Stimulated activated CD8-positive, alpha-beta memory T cell treated with anti-CD3 and anti-CD28 coated beads, Interleukin-2, amount 100 ng/mL, for 48 hours (primary cell): ENCODE data around the gene ASCL5.

ENCODE experiments used
- DNase-seq, 2 donors: peaks; one replicate each; pipeline ENCODE4 v3.0.0-alpha.2; 2020; ENCODE audit warnings: low read depth in 2 of 2

The ASCL5 gene

DNA sequence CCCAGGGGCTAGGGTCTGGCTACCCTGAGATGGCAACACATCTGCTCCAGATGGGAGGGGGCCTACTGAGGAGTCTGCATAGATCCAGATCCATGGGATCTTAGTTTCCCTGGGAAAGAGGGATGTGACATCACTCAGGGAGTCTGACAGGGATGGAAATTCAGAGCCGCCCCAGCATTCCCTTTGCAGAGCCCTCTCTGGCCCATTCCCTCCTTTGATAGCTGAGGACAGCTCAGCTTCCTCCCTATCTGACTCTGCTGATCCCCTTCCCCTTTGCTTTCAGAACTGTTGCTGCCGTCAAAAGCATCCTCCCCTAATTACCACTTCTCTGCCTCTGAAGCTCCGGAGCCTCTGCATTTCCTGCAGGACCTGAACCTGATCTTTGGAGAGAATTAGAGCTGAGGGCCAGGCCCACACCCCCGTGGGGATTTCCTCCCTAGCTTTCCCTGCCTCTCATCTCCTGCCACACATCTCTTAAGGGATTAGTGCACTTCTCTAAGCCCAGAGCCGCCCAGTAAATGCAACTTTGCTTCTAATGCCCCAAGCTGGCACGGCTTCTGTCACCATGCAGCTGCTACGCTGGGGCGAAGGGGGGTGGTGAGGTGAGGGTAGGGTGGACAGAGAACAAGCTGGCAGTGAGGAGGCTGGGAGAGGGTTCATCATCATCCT, 9.5 kb upstream of the ASCL5 start:
- no peak for DNase-seq

DNA sequence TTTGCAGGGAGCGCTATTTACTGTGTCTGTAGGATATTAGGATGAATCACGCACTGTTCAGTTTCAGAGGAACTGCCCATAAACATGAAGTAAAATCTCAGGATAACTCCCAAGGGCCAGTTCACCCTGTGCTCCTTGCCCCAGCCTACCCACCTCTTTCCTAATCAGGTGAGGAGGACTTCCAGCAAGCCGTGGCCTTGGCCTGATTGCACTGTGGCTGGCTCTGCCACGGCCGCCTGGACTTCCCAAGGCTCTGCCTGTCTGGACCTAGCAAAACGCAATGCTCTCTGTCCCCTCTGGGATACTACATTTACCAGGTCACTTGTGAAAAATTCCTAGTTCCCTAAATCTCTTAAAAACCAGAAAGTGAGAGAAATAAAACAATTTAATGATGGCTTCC, 7.4 kb upstream of the ASCL5 start:
- DNase-seq = no peak

DNA sequence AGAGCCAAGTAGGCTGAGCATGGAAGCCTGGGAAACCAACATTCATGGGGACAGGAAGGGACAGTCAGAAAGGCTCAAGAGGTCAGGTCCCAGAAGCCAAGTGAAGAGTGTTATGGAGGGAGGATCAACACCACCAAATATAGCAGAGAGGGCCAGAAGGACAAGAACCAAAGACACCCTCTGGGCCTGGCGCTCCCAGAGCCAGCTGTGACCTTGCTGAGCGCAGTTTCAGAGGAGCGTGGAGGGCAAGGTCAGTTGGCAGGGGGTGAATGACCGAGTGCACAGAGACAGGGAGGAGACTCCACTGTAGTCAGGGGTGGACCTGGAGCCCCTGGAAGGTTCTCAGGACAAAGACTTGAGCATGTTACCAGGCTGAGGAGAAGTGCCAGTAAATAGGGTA, 4.4 kb upstream of the ASCL5 start:
- no peak for DNase-seq

DNA sequence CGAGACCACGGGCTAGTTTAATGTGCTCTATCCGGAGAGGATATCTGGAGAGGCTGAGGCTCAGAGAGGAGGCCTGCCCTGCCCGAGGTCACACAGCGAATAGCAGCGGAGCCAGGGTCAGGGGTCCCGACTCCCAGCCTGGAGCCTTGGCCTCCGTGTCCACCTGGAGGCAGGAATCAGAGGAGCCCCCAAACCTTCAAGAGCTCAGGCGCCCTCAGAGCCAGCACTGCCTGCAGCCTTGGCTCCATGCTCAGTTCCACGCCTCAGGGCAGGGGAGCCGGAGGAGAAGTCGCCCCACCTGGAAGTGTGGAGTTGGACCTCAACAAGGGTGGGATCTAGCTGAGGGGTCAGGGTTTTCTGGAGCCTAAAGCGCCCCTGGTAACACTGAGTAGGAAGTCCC, 2.0 kb upstream of the ASCL5 start:
- no peak for DNase-seq

DNA sequence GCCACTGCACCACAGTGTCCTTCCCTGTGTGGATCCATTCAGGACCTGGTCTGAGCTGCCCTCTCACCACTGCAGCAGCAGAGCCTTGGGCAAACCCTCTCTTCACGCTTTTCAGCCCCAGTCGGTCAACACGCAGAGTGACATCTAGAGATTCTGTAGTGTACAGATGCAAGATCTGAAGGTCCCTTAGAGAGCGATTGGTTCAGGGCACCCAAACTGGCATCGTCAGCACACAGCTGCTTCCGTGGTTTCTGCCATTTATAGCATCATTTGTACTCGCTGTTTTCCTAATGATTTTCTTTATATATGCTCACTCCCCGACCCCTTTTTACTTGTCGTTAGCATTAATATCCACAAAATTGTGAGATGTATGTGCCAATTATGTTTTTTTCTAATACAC, 1.5 kb upstream of the ASCL5 start:
- no peak for DNase-seq

DNA sequence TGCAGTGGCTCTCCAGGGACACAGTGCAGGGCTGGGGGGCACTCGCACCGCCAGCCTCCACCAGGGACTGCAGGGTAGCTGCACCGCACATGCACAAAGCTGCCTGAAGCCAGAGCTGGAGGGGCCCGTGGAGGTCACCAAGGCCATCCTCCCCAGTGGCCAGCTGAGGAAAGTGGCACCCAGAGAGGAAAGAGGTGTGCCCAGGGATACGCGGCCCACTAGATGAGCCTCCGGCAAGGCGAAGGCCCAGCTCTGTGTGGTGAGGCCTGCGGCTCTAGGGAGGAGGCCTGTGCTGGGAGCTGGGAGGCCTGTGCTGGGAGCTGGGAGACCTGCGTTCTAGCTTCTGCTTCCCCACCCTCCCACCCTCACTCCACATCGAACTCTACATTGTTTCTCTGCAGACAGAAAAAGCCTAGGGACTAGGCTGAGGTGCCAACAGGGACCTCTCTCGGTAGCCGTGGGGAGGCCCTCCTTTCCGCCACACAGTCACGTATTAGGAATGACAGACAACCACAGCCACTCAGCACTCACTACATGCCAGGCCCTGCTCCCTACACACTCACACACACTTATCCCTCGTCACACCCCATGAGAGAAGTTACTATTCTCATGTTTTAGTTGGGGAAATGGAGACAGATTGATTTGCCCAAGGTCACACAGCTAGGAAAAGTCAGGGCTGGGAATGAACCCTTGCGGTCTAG, 921 bp upstream of the ASCL5 start:
- no peak for DNase-seq

DNA sequence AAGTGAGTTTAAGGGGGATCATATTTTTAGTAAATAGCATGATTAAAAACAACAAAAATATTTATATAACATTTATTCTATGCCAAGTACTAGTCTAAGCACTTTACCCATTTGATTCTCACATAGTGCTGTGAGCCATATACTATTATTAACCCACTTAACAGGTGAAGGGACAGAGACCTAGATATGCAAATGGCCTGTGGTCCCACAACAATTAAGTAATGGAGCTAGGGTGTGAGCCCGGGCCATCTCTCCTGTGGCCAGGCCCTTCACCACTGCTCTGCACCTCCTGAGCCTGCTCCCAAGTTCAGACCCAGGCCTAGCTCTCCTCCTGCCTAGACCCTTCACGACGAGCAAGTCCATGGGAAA, 537 bp downstream of the ASCL5 start:
- no peak for DNase-seq

DNA sequence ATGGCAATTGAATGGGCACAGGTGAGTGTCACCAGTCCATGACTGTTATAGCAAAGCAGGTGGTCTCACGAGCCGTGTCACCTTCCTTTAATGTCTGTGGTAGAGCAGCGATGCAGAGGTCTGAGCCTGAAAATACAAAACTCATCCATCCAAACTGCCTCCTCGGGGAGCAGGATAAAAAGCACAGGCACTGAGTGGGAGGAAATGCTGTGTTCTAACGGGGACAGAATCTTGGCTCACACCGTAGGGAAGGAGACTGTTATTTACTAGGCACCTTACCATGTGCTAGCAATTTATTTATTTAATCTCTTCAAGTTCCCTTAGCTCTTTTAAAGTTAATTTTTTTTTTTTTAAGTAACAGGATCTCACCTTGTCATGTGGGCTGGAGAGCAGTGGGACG, 1.2 kb downstream of the ASCL5 start:
- no peak for DNase-seq

DNA sequence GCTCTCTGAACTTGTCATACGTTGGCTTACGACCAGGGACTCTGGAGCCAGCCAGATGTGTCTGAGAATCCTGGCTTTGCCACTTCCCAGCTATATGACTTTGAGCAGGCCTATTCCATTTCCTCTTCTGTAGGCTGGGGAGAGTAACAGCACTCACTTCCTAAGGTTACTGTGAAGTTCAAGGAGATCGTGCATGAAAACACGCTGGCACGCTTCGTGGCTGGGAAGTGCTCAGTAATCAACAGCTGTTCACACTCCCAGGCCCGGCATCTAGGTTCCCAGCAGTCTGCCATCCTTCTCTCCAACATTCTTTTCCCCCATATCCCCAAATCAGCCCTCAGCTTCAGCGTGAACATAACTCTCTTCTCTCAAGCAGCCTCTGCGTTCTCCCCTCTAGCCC, 2.0 kb downstream of the ASCL5 start:
- no peak for DNase-seq

DNA sequence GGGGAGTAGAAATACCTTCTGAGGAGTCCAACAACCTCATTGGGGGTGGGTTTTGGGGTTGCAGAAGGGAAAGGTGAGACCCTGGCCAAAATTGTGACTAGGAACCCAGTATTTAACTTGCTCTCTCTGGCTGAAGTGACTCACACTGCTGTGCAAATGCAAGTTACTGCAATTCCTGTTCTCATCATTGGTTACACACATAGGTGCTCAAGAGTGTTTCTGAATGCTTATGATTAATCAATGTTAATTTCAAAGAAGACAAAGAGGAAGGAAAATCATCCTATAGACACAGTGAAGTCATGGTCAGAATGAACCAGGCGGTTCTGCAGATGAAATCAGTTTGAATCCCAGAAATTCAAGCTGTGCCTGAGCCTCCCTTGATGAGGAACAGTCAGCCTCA, 3.1 kb downstream of the ASCL5 start:
- no peak for DNase-seq

DNA sequence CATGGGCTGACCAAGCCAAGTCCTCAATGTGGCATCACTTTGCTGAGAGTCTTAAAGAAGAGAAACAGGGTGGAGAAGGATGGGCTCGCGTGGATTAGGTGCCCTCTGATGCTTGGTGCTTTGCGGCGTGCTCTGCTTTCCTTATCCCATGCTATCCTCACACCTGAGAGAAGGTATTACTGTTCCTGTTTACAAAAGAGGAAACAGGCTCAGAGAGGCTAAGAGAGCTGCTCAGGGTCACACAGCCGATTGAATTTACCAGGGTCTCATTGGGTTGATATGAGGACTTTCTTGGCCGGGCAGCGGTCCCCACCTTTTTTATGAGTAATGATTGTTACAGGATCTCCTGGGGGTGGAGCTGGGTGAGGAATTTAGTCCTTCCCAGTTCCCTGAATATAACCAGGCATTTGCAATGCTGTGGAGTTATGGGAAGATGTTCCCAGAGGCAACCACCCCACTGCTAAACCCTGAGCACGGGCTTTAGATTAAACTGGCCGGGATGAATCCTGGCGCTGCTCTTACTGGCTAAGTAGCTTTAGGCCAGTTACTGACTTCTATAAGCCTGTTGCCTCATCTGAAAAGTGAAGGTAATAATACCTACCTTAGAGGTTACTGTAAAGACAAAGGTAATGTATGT, 4.5 kb downstream of the ASCL5 start:
- DNase-seq = no peak

DNA sequence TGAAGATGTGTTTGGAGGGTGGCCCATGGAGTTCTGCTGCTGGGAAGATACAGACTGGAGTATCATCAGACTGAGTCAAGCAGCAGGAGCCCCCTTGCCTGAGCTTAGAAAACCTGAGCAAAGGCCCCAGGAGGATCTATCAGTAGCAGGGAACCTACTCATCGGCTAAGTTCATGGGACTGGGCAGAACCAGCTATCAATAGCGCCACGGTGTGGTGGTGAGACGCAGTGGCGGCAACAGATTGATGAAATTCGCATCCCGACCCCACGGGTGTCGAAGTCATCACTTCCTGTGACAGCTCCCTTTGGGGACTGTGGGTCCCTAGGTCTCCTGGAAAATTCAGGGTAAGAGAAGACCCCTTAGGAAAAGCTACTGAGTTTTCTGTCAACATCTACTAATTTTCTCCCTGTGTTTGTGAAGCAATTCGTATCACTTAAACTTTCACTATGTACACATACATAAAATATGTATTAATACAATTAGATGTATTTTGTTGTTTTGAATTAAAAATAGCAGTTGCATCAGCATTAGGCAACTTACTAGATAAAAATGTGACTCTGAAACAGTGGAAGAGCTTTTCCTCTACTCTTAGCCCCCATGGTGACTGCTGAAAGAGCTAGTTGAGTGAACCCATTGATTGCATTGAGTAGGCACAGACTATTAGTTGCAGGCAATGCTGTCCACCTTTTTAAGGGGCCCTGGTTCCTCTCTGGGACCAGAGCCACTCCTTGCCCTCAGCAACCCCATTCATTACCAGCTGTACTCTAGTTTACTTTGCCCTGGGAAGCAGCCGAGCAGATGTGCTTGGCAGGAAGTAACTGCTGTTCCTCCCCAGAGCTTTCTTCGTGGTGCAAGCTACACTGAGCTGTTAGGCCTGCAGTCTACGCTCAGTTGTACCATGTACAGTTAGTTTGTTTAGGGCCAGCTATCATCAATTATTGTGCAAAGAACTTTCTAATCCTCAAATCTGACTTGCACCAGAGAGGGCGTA, 7.5 kb downstream of the ASCL5 start:
- peak; percentile 34 to 46 for DNase-seq

DNA sequence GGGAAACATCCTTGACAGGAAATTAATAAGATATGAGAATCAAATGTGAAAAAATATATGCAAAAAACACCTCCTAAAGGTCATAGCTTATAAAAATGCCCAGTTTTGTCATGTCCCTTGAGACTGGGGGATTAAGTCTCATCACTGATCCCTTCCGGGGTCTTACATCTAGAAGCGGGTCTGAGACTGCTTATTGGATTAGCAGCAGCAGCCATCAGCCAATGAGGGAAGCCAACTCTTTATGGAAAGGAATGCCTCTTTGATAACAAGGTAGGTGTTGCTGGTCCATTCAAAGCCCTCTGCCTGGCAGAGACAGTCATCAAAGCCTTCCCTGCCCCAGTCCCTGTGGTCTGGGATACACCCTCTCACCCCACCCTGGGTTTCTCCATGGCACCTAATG, 10.9 kb downstream of the ASCL5 start:
- DNase-seq = no peak

DNA sequence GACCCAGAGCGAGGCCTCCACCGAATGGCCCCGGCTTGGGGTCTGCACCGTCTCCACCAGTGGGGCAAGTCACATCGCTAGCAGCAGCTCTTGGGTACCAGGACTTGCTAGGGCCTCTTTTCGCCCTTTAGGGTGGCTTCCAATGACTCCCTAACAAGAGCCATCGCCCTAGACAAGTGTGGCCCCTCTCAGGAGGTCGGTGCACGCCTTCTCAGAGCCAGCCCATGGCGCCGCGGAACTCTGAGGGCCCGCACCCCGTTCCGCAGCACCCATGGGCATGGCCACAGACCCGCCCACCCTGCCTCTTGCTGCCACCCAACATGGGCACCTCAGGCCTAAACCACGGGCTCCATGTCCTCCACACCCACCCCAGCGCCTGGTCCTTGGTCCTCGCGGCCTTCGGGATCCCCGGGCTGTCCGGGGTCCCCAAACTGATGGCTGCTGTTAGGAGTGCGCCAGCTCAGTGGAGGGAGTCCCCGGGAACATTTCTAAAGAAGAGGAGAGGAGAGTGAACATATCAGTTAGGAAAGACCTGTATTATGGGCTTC, 11.5 kb downstream of the ASCL5 start:
- DNase-seq = no peak

DNA sequence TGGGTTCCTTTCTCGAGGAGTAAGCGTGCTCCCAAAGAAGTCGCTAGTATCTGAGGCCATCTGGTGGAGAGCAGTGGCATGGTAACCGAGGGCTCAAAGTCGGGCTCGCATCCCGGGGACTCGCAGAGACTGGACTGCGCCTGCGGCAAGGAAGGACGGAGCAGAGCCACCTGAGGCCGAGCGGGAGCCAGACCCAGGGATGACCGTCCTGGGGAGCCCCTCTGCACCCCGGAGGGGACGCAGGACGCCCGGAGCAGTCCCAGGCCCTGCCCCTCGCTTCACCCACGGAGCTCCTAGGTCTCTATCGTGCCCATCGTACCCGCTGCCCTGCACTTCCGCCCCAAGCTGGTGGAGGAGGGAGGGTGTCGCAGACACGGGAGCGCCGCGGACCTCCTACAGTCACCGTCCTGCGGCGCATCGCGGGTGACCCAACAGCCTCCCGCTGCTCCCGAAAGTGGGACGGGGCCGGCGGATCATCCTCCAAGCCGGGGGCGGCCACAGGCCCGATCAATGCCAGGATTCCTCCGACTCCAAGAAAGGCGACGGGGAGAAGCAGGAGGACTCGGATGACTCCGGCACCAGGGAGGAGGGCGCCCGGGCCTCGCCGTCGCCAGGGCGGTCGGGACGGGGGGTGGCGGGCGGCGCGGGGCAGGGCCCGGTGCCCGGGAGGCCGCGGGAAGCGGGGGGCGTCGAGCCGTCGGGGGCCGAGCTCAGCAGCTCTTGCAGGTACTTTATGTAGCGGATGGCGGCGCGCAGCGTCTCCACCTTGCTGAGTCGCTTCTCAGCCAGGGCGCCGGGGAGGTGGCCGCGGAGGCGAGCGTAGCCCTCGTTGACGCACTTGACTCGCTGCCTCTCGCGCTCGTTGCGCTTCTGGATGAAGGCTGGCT, 12.5 kb downstream of the ASCL5 start:
- peak; percentile 51 to 63 for DNase-seq

DNA sequence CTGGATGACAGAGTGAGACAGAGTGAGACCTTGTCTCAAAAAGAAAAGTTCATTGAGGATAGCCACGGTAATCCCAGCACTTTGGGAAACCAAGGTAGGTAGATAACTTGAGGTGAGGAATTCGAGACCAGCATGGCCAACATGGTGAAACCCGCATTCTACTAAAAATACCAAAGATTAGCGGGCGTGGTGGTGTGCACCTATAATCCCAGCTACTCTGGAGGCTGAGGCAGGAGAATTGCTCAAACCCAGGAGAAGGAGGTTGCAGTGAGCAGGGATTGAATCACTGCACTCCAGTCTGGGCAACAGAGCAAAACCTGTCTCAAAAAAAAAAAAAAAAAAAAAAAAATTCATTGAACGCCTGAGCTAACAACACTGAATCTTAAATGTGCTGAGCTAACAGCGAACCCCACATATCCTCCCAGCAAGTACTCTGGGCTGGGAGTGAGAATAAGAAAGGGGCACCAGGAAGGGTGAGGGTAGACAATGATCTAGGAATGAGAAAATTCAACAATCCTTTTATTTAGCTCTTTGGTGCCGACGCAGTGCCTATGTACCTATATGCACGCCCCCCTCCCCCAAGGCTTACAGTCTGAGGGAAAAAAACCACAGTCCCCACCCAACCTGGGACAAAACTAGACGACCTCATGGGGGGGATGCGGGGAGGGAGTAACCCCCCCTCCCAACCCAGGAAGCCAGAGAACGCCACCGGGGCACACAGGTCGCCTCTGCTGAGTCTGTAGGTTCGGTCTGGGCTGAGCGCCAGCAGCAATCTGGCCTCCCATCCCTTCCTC, 13.3 kb downstream of the ASCL5 start:
- DNase-seq = no peak

DNA sequence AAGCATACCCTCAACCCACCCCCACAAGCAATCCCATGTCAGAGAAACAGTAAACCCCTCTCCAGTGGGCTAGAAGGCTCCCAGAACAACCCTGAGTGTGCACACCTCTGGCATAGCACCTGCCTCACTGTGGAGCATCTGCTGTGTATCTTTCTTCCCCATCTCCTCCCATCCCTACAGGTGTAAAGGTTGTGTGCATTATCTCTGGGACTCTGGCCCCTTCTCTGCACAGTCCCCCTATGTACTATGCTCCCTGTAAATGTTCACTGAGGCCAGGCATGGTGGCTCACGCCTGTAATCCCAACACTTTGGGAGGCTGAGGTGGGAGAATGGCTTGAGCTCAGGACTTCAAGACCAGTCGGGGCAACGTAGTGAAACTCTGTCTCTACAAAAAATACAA, 14.1 kb downstream of the ASCL5 start:
- no peak for DNase-seq

DNA sequence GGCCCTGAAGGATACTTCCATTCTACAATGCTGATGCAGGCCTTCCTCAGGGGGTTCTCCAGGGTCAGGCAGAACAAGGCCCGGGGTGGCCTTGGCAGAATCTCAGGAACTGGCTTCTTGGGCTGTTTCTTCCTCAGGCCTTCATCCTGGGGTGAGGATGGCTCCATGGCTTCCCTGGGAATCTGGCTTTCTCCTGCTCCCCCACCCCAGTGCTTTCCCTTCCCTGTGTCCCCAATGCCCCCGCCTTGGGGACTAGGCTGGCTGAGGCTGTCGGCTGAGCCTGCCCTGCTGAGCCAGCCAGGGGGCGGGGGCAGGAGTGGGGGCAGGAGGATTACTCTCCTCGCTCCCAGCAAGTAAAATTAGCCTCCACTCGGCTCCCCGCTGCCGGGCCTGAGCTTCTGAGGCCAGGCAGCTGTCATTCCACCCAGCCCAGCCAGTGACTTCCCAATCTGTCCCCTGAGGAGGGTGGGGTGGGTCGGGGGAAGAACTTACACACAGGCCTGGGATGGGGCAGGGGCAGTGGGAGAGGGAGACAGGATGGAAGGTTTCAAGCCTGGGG, 14.7 kb downstream of the ASCL5 start, which contains the start of gene CACNA1S:
CACNA1S (minus strand) TSS at position 254 of the 559 bp plus-strand sequence; CDS start at position 167, 87 bp downstream.
- DNase-seq = no peak

DNA sequence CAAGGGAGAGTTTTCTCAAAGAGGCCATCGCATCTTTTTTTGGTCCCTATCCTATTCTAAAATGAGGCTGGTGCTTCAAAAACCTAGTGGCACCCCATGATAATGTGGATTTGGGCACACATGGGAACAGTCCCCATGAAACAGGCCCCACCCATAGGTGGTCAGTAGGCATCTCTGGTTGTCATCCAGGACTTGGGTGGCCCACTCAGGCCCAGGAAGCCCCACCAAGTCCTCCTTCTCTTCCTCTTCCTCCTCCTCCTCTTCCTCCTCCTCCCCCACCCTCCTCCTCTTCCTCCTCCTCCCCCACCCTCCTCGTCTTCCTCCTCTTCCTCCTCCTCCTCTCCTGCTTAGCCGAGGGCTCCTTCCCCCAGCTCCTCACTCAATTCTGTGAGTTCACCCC, 15.3 kb downstream of the ASCL5 start:
- no peak for DNase-seq

DNA sequence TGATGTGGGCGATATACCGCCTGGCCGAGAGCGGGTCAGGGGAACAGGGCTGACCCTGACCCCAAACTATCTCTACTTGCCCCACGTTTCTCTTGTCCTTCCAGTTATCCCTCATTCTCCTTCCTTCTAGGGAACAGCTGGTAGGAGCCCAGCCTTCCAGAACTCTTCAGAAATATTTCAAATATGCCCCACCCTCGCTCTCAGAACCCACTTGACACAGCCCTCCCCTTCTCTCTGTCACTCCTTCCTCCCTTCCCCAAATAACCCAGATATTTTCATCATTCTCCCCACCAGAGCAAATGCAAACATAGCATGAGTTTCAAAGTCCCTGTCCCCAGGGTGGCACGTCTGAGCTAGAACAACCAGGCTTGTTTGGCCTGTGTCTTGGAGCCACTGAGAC, 15.8 kb downstream of the ASCL5 start:
- no peak for DNase-seq
